HepG2 (cell line): ENCODE measurements around the gene RPLP2. TPM values are rescaled to one million over a fixed set of nuclear protein-coding genes. Genes with fewer than 3 reads are reported as not detected.

Source experiments
- BHLHE40 ChIP-seq: IDR thresholded peaks from 2 replicates; pipeline ENCODE4 v1.6.1; 2011; ENCODE audit warnings: low read length, improper control_type of control experiment
- CCAR2 ChIP-seq: fragments of 200-400 bp; formaldehyde crosslinking; optimal IDR thresholded peaks from 2 replicates; pipeline ENCODE3; 2018; ENCODE audit warnings: low read depth, mild to moderate bottlenecking, low read length, moderate library complexity
- CENPX ChIP-seq: sonication (generic); formaldehyde crosslinking; IDR thresholded peaks from 2 replicates; pipeline ENCODE4 v1.9.0; 2021; ENCODE audit warnings: mild to moderate bottlenecking, missing genetic modification reagents, moderate library complexity
- FIP1L1 ChIP-seq: fragments of 200-400 bp; formaldehyde crosslinking; IDR thresholded peaks from 2 replicates; pipeline ENCODE4 v1.6.1; 2018; ENCODE audit warnings: low read depth, mild to moderate bottlenecking, low read length, moderate library complexity, borderline replicate concordance; ENCODE audit not compliant: insufficient read depth
- GTF2F1 ChIP-seq: fragments of 150-350 bp; IDR thresholded peaks from 2 replicates; pipeline ENCODE4 v1.6.1; 2014; ENCODE audit warnings: low read length
- HES4 ChIP-seq: sonication (generic); formaldehyde crosslinking; IDR thresholded peaks from 2 replicates; pipeline ENCODE4 v1.9.0; 2021; ENCODE audit warnings: mild to moderate bottlenecking, missing genetic modification reagents, borderline replicate concordance
- LCORL ChIP-seq, 2 experiments: fragments of 450-650 bp in 1 of 2; sonication (generic) in 1 of 2; formaldehyde crosslinking in 1 of 2; IDR thresholded peaks; 2 replicates each; pipeline versions ENCODE4 v1.5.0 to v1.6.1; 2017 to 2020; ENCODE audit warnings: antibody characterized with exemption in 1 of 2, missing genetic modification reagents in 1 of 2
- SAFB2 ChIP-seq: sonication (generic); formaldehyde crosslinking; IDR thresholded peaks from 2 replicates; pipeline ENCODE4 v1.5.1; 2020; ENCODE audit warnings: missing genetic modification reagents, low read depth, mild to moderate bottlenecking, borderline replicate concordance
- SAP130 ChIP-seq: IDR thresholded peaks from 2 replicates; pipeline ENCODE4 v1.6.1; 2016; ENCODE audit warnings: low read depth
- SRSF9 ChIP-seq: fragments of 200-400 bp; formaldehyde crosslinking; IDR thresholded peaks from 2 replicates; pipeline ENCODE4 v1.6.1; 2018; ENCODE audit warnings: borderline replicate concordance, mild to moderate bottlenecking, low read depth, low read length; ENCODE audit not compliant: insufficient read depth, poor library complexity, severe bottlenecking
- STAG1 ChIP-seq: sonication (generic); formaldehyde crosslinking; IDR thresholded peaks from 2 replicates; pipeline ENCODE4 v1.4.0; 2020; ENCODE audit warnings: missing genetic modification reagents
- TCF12 ChIP-seq, 2 experiments: fragments of 450-650 bp in 1 of 2; sonication (generic) in 1 of 2; formaldehyde crosslinking in 1 of 2; IDR thresholded peaks; 2 replicates each; pipeline versions ENCODE4 v1.6.1 to v1.8.0; 2017 to 2022; ENCODE audit warnings: antibody characterized with exemption in 1 of 2, mild to moderate bottlenecking in 1 of 2, missing genetic modification reagents in 1 of 2, moderate library complexity in 1 of 2
- TSC22D2 ChIP-seq: sonication (generic); formaldehyde crosslinking; IDR thresholded peaks from 2 replicates; pipeline ENCODE4 v1.5.1; 2020; ENCODE audit warnings: missing genetic modification reagents, mild to moderate bottlenecking, borderline replicate concordance
- ZFP41 ChIP-seq: sonication (generic); formaldehyde crosslinking; IDR thresholded peaks from 2 replicates; pipeline ENCODE4 v1.4.0; 2020; ENCODE audit warnings: mild to moderate bottlenecking, missing genetic modification reagents, borderline replicate concordance
- ZFX ChIP-seq: sonication (generic); formaldehyde crosslinking; IDR thresholded peaks from 2 replicates; pipeline ENCODE4 v1.4.0; 2020; ENCODE audit warnings: mild to moderate bottlenecking, low read depth, missing genetic modification reagents, moderate library complexity
- ZNF235 ChIP-seq: sonication (generic); formaldehyde crosslinking; IDR thresholded peaks from 2 replicates; pipeline ENCODE4 v1.8.1; 2023; ENCODE audit warnings: mild to moderate bottlenecking, missing genetic modification reagents, borderline replicate concordance
- ZNF331 ChIP-seq: sonication (generic); formaldehyde crosslinking; IDR thresholded peaks from 2 replicates; pipeline ENCODE4 v1.4.0; 2020; ENCODE audit warnings: missing genetic modification reagents
- ZNF367 ChIP-seq: sonication (generic); formaldehyde crosslinking; IDR thresholded peaks from 2 replicates; pipeline ENCODE4 v1.4.0; 2020; ENCODE audit warnings: missing genetic modification reagents, borderline replicate concordance
- ZNF446 ChIP-seq: sonication (generic); formaldehyde crosslinking; IDR thresholded peaks from 2 replicates; pipeline ENCODE4 v1.5.0; 2020; ENCODE audit warnings: mild to moderate bottlenecking, missing genetic modification reagents
- ZNF557 ChIP-seq: sonication (generic); formaldehyde crosslinking; IDR thresholded peaks from 2 replicates; pipeline ENCODE4 v1.4.0; 2020; ENCODE audit warnings: missing genetic modification reagents
- ZNF768 ChIP-seq: sonication (generic); formaldehyde crosslinking; IDR thresholded peaks from 2 replicates; pipeline ENCODE4 v1.4.0; 2020; ENCODE audit warnings: missing genetic modification reagents
- ZNF879 ChIP-seq: sonication (generic); formaldehyde crosslinking; IDR thresholded peaks from 2 replicates; pipeline ENCODE4 v1.8.1; 2023; ENCODE audit warnings: missing genetic modification reagents
- polyA plus RNA-seq, 8 experiments: library from polyadenylated mRNA; depleted of rRNA in 3 of 8; stranded (reverse) in 7 of 8; unstranded in 1 of 8; fragments of >200 nt; fragmentation: Illumina TruSeq in 4 of 8; extraction: Trizol in 4 of 8; gene quantifications; 2 replicates each; pipeline versions ENCODE4 v1.2.1 to v1.2.3, GENCODE V29; 2011 to 2016; ENCODE audit warnings: low read depth in 4 of 8, missing spikeins in 1 of 8, mixed read lengths in 1 of 8; ENCODE audit not compliant: insufficient read depth in 1 of 8
- total RNA-seq, 5 experiments: library from RNA; depleted of rRNA; stranded (reverse); fragments of >200 nt; fragmentation: Illumina TruSeq; extraction: Trizol; gene quantifications; 2 replicates each; pipeline ENCODE4 v1.2.3, GENCODE V29; 2016; ENCODE audit warnings: low read depth in 1 of 5
- TF ChIP-seq, protein P1 (sequence below): sonication (generic); formaldehyde crosslinking; IDR thresholded peaks from 2 replicates; pipeline ENCODE4 v1.4.0; 2020; ENCODE audit warnings: mild to moderate bottlenecking, missing genetic modification reagents
- TF ChIP-seq, protein P2 (sequence below): sonication (generic); formaldehyde crosslinking; IDR thresholded peaks from 2 replicates; pipeline ENCODE4 v1.4.0; 2020; ENCODE audit warnings: missing genetic modification reagents
- TF ChIP-seq, protein P3 (sequence below): sonication (generic); formaldehyde crosslinking; IDR thresholded peaks from 2 replicates; pipeline ENCODE4 v1.4.0; 2020; ENCODE audit warnings: missing genetic modification reagents, low read depth, mild to moderate bottlenecking, borderline replicate concordance
- TF ChIP-seq, protein P4 (sequence below): IDR thresholded peaks from 2 replicates; pipeline ENCODE4 v1.6.1; 2016; ENCODE audit warnings: missing genetic modification reagents, missing compliant biosample characterization
- TF ChIP-seq, protein P5 (sequence below): sonication (generic); formaldehyde crosslinking; IDR thresholded peaks from 2 replicates; pipeline ENCODE4 v1.5.0; 2020; ENCODE audit warnings: missing genetic modification reagents

The RPLP2 gene
- total and polyA plus RNA-seq, 2 of the 13 experiments (the other 11 are each of a cell fraction or from before 2014, with no cell fraction given), result 978 to 2,106 TPM

DNA sequence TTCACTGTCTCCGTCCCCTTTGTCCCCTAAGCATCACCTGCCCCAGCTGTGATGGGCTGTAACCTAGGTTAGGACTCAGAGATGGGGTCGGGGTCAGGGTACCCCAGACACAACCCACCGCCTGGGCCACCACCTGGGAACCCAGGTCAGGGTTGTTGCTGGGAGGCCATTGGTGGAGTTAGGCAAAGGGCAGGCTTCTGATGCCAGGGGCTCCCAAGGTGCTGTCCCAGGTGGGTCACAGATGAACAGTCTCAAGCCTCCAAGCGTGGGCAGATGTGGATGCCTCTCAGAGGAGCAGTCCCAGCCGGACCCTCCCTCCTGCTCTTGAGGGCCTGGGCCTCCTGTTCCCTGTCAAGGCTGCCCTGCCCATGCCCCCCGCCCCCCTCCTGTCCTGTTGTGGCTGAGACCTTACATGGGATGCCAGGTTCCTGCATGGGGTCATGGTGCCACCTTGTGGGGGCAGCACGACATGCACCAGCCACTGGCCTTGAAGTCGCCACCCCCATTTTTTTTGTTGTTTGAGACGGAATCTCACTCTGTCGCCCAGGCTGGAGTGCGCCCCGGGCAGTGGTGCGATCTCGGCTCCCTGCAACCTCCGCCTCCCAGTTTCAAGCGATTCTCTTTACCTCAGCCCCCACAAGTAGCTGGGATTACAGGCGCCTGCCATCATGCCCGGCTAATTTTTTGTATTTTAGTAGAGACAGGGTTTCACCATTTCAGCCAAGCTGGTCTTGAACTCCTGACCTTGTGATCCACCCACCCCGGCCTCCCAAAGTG, 44.6 kb upstream of the RPLP2 start (continued):
- TF ChIP-seq SAFB2 (CRISPR knock-in tag), result no peak
- TF ChIP-seq BHLHE40, result no peak
- TF ChIP-seq ZNF879 (CRISPR knock-in tag), result no peak
- no peak for TF ChIP-seq ZNF557 (CRISPR knock-in tag)
- TF ChIP-seq ZFX (CRISPR knock-in tag), result peak; percentile 27; the same call in 1 of the 2 replicates
- TF ChIP-seq FIP1L1, result no peak
- TF ChIP-seq, protein P1, sequence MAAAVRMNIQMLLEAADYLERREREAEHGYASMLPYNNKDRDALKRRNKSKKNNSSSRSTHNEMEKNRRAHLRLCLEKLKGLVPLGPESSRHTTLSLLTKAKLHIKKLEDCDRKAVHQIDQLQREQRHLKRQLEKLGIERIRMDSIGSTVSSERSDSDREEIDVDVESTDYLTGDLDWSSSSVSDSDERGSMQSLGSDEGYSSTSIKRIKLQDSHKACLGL, result no peak
- TF ChIP-seq, protein P2, sequence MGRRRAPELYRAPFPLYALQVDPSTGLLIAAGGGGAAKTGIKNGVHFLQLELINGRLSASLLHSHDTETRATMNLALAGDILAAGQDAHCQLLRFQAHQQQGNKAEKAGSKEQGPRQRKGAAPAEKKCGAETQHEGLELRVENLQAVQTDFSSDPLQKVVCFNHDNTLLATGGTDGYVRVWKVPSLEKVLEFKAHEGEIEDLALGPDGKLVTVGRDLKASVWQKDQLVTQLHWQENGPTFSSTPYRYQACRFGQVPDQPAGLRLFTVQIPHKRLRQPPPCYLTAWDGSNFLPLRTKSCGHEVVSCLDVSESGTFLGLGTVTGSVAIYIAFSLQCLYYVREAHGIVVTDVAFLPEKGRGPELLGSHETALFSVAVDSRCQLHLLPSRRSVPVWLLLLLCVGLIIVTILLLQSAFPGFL (CRISPR knock-in tag), result no peak
- TF ChIP-seq, protein P3, sequence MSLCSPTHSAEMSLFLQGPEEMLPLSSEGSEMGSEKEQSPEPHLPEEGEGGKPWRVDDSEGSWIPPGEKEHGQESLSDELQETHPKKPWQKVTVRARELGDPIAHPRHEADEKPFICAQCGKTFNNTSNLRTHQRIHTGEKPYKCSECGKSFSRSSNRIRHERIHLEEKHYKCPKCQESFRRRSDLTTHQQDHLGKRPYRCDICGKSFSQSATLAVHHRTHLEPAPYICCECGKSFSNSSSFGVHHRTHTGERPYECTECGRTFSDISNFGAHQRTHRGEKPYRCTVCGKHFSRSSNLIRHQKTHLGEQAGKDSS (CRISPR knock-in tag), result no peak
- no peak for TF ChIP-seq HES4 (CRISPR knock-in tag)
- no peak for TF ChIP-seq SRSF9
- TF ChIP-seq, protein P4, sequence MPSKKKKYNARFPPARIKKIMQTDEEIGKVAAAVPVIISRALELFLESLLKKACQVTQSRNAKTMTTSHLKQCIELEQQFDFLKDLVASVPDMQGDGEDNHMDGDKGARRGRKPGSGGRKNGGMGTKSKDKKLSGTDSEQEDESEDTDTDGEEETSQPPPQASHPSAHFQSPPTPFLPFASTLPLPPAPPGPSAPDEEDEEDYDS (CRISPR knock-in tag), result no peak
- TF ChIP-seq ZNF446 (CRISPR knock-in tag), result no peak
- TF ChIP-seq CCAR2, result no peak
- TF ChIP-seq LCORL (IDR thresholded peaks at IDR 0.05), result no peak
- TF ChIP-seq LCORL (CRISPR knock-in tag; IDR thresholded peaks at IDR 0.05), result no peak
- TF ChIP-seq ZNF331 (CRISPR knock-in tag), result no peak
- no peak for TF ChIP-seq ZNF235 (CRISPR knock-in tag)
- 0 out of 2 replicates have a peak, but pooled peaks have one; percentile 38 for TF ChIP-seq ZFP41 (CRISPR knock-in tag)
- TF ChIP-seq GTF2F1, result no peak
- no peak for TF ChIP-seq TCF12 (IDR thresholded peaks at IDR 0.05)
- no peak for TF ChIP-seq TCF12 (CRISPR knock-in tag; IDR thresholded peaks at IDR 0.05)
- no peak; the same call in 1 of the 2 replicates for TF ChIP-seq ZNF768 (CRISPR knock-in tag)
- no peak for TF ChIP-seq CENPX (CRISPR knock-in tag)
- TF ChIP-seq ZNF367 (CRISPR knock-in tag), result no peak
- TF ChIP-seq, protein P5, sequence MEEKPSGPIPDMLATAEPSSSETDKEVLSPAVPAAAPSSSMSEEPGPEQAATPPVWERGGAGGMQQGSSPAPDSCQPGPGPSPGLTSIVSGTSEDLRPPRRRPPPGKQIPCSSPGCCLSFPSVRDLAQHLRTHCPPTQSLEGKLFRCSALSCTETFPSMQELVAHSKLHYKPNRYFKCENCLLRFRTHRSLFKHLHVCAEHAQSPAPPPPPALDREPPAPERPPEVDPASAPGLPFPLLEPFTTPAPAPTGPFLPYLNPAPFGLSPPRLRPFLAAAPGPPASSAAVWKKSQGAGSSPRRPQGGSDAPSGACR (CRISPR knock-in tag), result no peak
- peak; percentile 74 for TF ChIP-seq STAG1 (CRISPR knock-in tag)
- no peak for TF ChIP-seq TSC22D2 (CRISPR knock-in tag)
- no peak for TF ChIP-seq SAP130 (CRISPR knock-in tag)
